Measurements from ENCODE around the gene DOK3. TPM values are rescaled to one million over a fixed set of nuclear protein-coding genes. Genes with fewer than 3 reads are reported as not detected.

DOK3 gene
- total and polyA plus RNA-seq, 12 donors: 0.74 to 11.4 (median 2.3) TPM

- intact Hi-C loops (cut with DNase I): loop anchor here in 1 of 10 donors (10.0 kb wide), 1 partner anchor 49 kb away; the partner anchor contains the start of gene TMED9
- Histone ChIP-seq H3K4me1 (peaks cover 6 to 86% (median 65%) of the 10 kb centered on the region in 9 donors), H3K27ac (peak overlapping the region; percentile 2 to 88 (median 72)), H3K36me3 (peaks cover 0 to 28% (median 3%) of the 10 kb centered on the region in 9 donors), H3K9me3 (no peaks in the 10 kb centered on the region), H3K4me3 (no peak overlapping the region), H3K27me3 (no peaks in the 10 kb centered on the region)
- peak; percentile 28 to 39 for DNase-seq
- WGBS, 2 donors: 70 to 82% methylated on average over 1 of the region's 1 CpG
- TF ChIP-seq, protein P1, sequence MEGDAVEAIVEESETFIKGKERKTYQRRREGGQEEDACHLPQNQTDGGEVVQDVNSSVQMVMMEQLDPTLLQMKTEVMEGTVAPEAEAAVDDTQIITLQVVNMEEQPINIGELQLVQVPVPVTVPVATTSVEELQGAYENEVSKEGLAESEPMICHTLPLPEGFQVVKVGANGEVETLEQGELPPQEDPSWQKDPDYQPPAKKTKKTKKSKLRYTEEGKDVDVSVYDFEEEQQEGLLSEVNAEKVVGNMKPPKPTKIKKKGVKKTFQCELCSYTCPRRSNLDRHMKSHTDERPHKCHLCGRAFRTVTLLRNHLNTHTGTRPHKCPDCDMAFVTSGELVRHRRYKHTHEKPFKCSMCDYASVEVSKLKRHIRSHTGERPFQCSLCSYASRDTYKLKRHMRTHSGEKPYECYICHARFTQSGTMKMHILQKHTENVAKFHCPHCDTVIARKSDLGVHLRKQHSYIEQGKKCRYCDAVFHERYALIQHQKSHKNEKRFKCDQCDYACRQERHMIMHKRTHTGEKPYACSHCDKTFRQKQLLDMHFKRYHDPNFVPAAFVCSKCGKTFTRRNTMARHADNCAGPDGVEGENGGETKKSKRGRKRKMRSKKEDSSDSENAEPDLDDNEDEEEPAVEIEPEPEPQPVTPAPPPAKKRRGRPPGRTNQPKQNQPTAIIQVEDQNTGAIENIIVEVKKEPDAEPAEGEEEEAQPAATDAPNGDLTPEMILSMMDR (IDR thresholded peaks at IDR 0.05): no peak
- peak; percentile 63 to 80 (median 72) for ATAC-seq
Observed at GRCh38 chr5:177546258-177546741, 36.7 kb upstream of the DOK3 start.

GRCh38 chr5:177545487-177546257 is 36.0 kb upstream of the DOK3 start:
- H3K27ac ChIP-seq: peak overlapping the region; percentile 2 to 88 (median 72)
- no peak overlapping the region for H3K4me3 ChIP-seq
- no peaks in the 10 kb centered on the region for H3K9me3 ChIP-seq
- no peaks in the 10 kb centered on the region for H3K27me3 ChIP-seq
- H3K36me3 ChIP-seq: peaks cover 0 to 23% (median 2%) of the 10 kb centered on the region in 9 donors
- peaks cover 6 to 82% (median 65%) of the 10 kb centered on the region in 9 donors for H3K4me1 ChIP-seq
- TF ChIP-seq, protein P1 (IDR thresholded peaks at IDR 0.05): no peak
- intact Hi-C loops (cut with DNase I): loop anchor here in 1 of 10 donors (10.0 kb wide), 1 partner anchor 49 kb away; the partner anchor contains the start of gene TMED9
- WGBS, 2 donors: 45 to 67% methylated on average over 4 of the region's 4 CpGs
- ATAC-seq: peak; percentile 70 to 88 (median 82)
- peak in 1 of 2 donors; percentile 65 for DNase-seq

DNA sequence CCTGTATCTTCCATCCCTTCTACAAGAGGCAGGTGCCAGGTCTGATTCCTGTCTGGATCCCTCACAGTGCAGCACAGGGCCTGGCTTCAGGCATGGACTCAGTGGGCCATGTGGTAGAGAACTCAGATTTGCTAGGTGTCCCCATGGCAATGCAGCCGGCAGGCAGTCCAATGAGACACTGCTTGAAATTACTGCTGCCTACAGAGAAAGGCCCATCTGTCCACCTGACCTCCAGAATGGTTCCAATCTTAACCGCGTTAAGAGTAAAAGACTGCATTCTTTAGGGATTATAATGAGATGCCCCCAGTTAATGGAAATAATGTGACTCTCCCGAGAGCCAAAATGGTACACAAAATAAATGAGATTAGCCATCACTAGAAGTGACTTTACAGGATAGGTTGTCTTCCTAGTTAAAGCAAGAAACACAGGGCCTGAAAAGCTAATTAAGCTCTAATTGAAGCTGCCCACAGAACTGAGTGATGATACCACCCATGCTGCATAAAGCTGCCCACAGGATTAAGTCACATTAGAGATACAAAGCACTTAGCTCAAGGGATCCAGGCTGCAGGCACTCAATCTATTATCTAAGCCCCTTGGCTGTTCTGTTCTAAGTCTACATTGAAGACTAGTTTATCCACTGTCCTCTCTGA is 33.3 kb upstream of the DOK3 start:
- Histone ChIP-seq H3K27me3 (no peaks in the 10 kb centered on the region), H3K27ac (peak overlapping the region in 2 of 10 donors; percentile 17 to 24), H3K9me3 (no peaks in the 10 kb centered on the region), H3K36me3 (peaks cover 0 to 33% (median 0%) of the 10 kb centered on the region in 9 donors), H3K4me3 (no peak overlapping the region), H3K4me1 (peaks cover 15 to 83% (median 76%) of the 10 kb centered on the region in 9 donors)
- ATAC-seq (no peak), DNase-seq (no peak)
- 92% methylated on average over 4 of the region's 4 CpGs for whole genome bisulfite sequencing, 2 donors
- TF ChIP-seq, protein P1 (IDR thresholded peaks at IDR 0.05): no peak
- intact Hi-C loops (cut with DNase I): loop anchor here in 1 of 10 donors (10.0 kb wide), 1 partner anchor 52 kb away; the partner anchor contains the start of gene TMED9

DNA sequence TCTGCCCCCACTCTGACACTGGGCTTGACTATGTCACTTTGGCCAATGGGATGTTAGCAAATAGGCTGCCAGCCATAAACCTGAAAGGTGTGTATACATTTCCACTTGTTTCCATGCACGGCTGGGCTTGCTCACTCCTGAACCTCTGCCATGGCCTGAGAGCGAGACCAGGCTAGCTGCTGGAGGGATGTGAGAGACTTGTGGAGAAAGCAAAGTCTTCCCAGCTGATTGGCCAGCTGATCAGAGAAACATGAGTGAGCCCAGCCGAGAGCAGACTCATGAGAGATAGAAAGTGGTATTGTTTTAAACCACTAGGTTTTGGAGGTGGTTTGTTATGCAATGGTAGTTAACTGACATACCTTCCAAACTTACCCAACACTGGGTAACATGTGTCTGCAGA is 30.8 kb upstream of the DOK3 start:
- no peak for ATAC-seq
- Histone ChIP-seq H3K4me3 (no peak overlapping the region), H3K27me3 (no peaks in the 10 kb centered on the region), H3K27ac (no peak overlapping the region), H3K9me3 (no peaks in the 10 kb centered on the region), H3K36me3 (peaks cover 0 to 58% (median 0%) of the 10 kb centered on the region in 9 donors), H3K4me1 (peaks cover 24 to 79% (median 71%) of the 10 kb centered on the region in 9 donors)
- intact Hi-C loops (cut with DNase I): loop anchor here in 1 of 10 donors (10.0 kb wide), 1 partner anchor 54 kb away; the partner anchor contains the start of gene TMED9
- 81 to 90% methylated on average over 3 of the region's 3 CpGs for WGBS, 2 donors
- no peak for DNase-seq
- TF ChIP-seq, protein P1 (IDR thresholded peaks at IDR 0.05): no peak

Measured in heart right ventricle (tissue), 16 donors.